ENCODE measurements around the gene ZNF26. TPM values are rescaled to one million over a fixed set of nuclear protein-coding genes. Genes with fewer than 3 reads are reported as not detected.

Gene ZNF26
- total RNA-seq, 1 donor from 2014 or later, result 12.6 TPM

DNA sequence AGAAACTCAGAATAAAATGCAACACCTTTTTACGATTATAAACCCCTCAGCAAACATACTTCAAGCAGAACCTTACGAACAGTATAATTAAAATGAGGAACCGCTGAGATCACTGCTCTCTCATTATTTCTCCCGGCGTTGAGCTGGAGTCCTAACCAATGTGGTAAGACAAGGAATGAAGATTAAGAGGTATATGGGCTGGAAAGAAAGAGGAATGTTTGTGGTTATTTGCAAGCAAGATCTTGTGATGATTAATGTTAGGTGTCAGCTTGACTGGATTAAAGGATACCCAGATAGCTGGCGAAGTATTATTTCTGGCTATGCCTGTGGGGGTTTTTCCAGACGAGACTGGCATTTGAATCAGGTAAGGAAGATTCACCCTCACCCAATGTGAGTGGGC, 40.8 kb downstream of the ZNF26 start:
- TF ChIP-seq, protein P1, sequence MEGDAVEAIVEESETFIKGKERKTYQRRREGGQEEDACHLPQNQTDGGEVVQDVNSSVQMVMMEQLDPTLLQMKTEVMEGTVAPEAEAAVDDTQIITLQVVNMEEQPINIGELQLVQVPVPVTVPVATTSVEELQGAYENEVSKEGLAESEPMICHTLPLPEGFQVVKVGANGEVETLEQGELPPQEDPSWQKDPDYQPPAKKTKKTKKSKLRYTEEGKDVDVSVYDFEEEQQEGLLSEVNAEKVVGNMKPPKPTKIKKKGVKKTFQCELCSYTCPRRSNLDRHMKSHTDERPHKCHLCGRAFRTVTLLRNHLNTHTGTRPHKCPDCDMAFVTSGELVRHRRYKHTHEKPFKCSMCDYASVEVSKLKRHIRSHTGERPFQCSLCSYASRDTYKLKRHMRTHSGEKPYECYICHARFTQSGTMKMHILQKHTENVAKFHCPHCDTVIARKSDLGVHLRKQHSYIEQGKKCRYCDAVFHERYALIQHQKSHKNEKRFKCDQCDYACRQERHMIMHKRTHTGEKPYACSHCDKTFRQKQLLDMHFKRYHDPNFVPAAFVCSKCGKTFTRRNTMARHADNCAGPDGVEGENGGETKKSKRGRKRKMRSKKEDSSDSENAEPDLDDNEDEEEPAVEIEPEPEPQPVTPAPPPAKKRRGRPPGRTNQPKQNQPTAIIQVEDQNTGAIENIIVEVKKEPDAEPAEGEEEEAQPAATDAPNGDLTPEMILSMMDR (IDR thresholded peaks at IDR 0.05), result no peak
- Histone ChIP-seq H3K9me3 (peaks cover 65% of the 10 kb centered on the region), H3K27ac (no peak overlapping the region), H3K27me3 (ENCODE audit: low read depth) (no peaks in the 10 kb centered on the region), H3K4me1 (no peaks in the 10 kb centered on the region), H3K4me3 (no peak overlapping the region), H3K36me3 (no peaks in the 10 kb centered on the region)
- intact Hi-C loops (cut with DNase I), result no loop called here
- no peak for ATAC-seq
- DNase-seq, result no peak

DNA sequence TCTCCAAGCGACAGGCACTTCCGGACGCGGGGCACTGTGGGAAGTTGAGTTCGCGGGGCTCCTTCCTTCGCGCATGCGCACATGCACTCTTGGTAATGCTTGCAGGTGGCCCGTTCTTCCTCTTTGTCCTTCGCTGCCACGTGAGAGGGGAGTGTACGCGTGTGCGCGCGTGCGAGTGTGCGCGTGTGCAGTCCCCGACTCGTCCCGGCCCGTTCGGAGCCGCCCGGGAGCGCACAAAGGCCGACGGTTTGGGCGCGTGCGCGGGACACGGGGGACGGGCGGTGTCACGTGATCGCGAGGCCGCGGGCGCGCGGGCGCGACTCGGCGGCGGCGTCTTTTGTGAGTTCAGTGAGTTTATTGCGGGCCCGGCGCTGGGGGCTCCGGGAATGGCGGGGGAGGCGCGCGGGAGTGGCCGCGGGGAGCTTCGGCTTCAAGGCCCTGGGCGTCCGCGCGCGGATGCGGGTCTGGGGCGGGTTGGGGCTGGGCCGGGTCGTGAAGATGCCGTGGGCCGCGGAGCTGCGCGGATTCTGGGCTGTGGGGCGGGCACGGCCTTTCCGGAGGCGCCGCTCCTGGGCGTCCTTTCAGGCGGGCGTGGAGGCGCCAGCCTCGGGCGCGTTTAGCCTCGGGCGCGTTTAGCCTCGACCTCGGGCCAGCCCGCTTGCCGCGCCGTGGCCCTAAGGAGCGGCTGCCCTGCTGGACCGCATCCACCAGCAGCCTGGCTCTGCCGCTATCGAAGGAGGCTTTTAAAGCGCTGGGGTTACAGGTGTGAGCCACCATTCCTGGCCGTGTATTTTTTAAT, 51.2 kb downstream of the ZNF26 start, which contains the start of gene ZNF84:
Gene ZNF84, plus strand, starts transcription at position 303 of the 799 bp plus-strand sequence. CDS start 3,959 bp downstream, outside the sequence.
- ATAC-seq, result peak; percentile 99 to 100
- H3K27ac ChIP-seq, result peak within 1 kb of the TSS; percentile 93
- intact Hi-C loops (cut with DNase I), result no loop called here
- H3K9me3 ChIP-seq, result peaks cover 65% of the 10 kb centered on the region
- H3K4me3 ChIP-seq, result peak within 1 kb of the TSS; percentile 78
- H3K4me1 ChIP-seq, result peaks cover 7% of the 10 kb centered on the region
- no peaks in the 10 kb centered on the region for H3K27me3 ChIP-seq (ENCODE audit: low read depth)
- DNase-seq, result peak; percentile 97
- TF ChIP-seq, protein P1 (IDR thresholded peaks at IDR 0.05), result no peak
- H3K36me3 ChIP-seq, result peaks cover 12% of the 10 kb centered on the region

DNA sequence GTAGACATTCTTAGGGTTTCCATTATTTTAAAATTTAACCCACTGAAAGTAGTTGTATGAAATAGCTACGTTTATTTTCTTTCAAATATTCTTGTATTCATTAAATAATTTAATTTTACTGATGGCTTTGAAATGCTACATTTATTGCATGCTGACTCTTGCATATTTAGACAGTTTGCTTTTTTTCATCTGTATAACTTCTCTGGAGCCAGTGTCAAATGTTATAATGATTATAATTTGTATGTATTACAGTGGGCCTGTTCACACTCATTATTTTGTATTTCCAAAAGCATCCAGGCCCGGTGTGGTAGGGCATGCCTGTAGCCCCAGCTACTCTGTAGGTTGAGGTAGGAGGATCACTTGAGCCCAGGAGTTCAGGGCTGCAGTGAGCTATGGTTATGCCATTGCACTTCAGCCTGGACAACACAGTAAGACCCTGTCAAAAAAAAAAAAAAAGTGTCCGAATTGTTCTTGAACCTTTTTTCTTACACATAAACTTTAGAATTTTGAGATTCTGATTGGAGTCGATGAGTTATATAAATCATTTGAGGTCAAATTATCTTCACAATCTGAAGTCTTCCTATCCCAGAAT, 52.0 kb downstream of the ZNF26 start:
- Histone ChIP-seq H3K36me3 (peaks cover 20% of the 10 kb centered on the region), H3K9me3 (peaks cover 69% of the 10 kb centered on the region), H3K27ac (peak overlapping the region; percentile 93), H3K4me1 (peaks cover 7% of the 10 kb centered on the region), H3K4me3 (peak overlapping the region; percentile 78), H3K27me3 (ENCODE audit: low read depth) (no peaks in the 10 kb centered on the region)
- intact Hi-C loops (cut with DNase I), result no loop called here
- ATAC-seq (no peak), DNase-seq (no peak)
- TF ChIP-seq, protein P1 (IDR thresholded peaks at IDR 0.05), result no peak

DNA sequence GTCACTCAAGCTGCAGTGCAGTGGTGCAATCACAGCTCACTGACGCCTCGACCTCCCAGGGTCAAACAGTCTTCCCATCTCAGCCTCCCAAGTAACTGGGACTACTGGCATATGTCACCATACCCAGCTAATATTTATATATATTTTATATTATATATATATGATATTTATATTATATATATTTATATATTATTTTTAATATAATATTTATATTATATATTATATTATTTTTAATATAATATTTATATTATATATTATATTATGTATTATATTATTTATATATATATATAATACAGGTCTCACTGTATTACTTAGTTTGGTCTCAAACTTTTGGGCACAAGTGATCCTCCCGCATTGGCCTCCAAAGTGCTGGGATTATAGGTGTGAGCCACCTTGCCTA, 60.5 kb downstream of the ZNF26 start:
- Histone ChIP-seq H3K9me3 (peaks cover 98% of the 10 kb centered on the region), H3K4me1 (no peaks in the 10 kb centered on the region), H3K27ac (no peak overlapping the region), H3K36me3 (peaks cover 76% of the 10 kb centered on the region), H3K4me3 (no peak overlapping the region), H3K27me3 (ENCODE audit: low read depth) (no peaks in the 10 kb centered on the region)
- intact Hi-C loops (cut with DNase I), result no loop called here
- no peak for DNase-seq
- TF ChIP-seq, protein P1 (IDR thresholded peaks at IDR 0.05), result no peak
- no peak for ATAC-seq

DNA sequence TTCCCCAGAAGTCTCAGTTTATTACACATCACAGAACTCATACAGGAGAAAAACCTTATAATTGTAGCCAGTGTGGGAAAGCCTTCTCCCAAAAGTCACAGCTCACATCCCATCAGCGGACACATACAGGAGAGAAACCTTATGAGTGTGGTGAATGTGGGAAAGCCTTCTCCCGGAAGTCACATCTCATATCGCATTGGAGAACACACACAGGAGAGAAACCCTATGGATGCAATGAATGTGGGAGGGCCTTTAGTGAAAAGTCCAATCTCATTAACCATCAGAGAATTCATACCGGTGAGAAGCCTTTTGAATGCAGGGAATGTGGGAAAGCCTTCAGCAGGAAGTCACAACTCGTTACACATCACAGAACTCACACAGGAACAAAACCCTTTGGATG, 71.3 kb downstream of the ZNF26 start:
- no peak overlapping the region for H3K27ac ChIP-seq
- H3K9me3 ChIP-seq, result peaks cover 98% of the 10 kb centered on the region
- DNase-seq, result no peak
- TF ChIP-seq, protein P1 (IDR thresholded peaks at IDR 0.05), result no peak
- H3K4me3 ChIP-seq, result no peak overlapping the region
- no peaks in the 10 kb centered on the region for H3K4me1 ChIP-seq
- intact Hi-C loops (cut with DNase I), result no loop called here
- peaks cover 22% of the 10 kb centered on the region for H3K36me3 ChIP-seq
- no peak for ATAC-seq
- H3K27me3 ChIP-seq (ENCODE audit: low read depth), result no peaks in the 10 kb centered on the region

Measured in lower lobe of right lung (tissue), 2 donors.